SW480 (cell line): Measurements from ENCODE around the gene RIPPLY1.
A peak's percentile ranks its signal among the peaks of the same experiment; 100 is the strongest.

ENCODE experiments used
- DNase-seq: peaks from one replicate; pipeline ENCODE4 v3.0.0-alpha.2; 2016; ENCODE audit warnings: low spot score

Gene RIPPLY1, protein sequence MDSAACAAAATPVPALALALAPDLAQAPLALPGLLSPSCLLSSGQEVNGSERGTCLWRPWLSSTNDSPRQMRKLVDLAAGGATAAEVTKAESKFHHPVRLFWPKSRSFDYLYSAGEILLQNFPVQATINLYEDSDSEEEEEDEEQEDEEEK

DNA sequence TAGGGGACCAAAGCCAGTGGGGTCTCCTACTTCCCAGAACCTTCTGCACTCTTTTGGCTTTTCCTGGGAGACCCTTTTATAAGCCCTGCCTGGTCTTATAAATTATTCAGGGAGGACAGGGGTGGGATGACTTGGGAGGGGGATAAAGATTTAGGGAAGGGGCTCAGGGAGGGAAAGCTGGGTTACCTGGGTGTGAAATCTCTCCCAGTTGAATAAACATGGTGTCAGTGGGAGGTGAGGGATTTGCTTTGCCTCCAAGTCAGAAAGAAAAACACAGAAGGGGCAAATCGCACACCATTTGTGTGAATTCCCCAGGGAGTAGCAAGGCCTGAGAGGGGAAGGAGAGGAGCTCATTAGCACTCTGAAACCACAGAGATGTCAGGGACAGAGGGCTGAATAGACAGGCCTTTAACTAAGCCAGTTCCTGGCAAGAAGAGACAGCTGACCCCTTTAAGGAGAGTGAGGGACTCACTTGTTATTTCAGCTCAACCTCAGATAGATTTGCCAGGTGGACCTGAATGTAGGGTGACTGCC is at the start of gene RIPPLY1:
TSS of gene RIPPLY1 (minus strand) at position 51 of the 534 bp plus-strand sequence. CDS start 54 bp downstream, outside the sequence.
- DNase-seq = no peak

DNA sequence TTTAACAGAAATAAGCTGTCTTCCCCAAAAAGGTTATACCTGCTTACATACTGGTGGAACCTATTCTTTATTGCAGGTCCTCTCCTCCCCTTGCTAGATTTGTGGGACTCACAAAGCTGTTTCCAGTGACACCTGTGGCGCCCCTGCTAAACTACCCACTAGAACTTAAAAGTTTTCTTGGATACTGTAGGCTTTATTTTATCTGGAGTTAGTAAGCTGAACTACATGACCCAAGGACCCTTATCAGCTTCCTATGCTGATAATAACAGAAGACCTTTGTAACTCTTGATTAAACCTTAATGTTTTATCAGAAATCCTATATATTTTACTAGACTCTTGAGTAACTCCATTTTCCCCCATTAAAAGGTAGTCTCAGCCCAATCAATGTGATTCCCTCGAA is 49.4 kb upstream of the RIPPLY1 start:
- no peak for DNase-seq

DNA sequence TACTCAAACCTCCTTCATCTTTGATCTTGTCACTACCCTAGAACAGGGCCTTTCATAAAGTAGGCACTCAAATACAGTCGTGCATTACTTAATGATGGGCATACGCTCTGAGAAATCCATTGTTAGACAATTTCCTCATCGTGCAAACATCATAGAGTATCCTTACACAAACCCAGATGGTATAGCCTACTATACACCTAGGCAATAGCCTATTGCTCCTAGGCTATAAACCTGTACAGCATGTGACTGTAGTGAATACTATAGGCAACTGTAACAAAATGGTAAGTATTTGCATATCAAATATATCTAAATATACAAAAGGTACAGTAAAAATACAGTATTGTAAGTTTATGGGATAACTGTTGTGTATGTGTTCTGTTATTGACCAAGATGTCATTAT is 48.9 kb upstream of the RIPPLY1 start:
- DNase-seq = no peak

DNA sequence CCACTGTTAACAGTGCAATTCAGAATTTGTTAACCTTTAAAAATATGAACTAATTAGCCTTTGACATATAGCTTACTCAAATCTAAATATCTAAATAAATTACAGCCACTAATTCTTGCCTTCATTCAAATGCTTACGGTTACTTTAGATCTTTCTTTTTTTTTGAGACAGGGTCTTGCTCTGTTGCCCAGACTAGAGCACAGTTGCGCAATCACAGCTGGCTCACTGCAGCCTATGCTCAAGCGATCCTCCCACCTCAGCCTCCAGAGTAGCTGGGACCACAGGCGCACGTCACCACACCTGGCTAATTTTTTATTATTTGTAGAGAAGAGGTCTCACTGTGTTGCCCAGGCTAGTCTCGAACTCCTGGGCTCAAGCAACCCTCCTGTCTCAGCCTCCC is 48.1 kb upstream of the RIPPLY1 start:
- DNase-seq = no peak

DNA sequence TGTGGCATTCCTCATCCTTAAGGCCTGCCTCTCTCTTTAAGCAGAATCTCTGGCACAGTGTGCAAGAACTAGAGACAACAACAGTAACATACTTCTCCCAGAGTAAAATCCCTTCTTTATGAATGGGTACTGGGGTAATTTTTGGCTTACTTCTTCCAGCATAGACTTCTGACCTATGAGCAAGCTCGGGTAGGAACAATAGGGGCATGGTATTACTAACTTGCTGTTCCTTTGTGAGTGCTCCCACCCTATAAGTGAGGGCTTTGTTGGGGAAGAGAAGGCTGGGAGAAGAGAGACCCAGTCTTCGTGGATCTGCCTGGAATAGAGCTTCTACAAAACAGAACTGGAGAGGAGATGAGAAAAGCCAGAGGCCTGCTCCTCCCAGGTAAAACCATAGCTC is 47.2 kb upstream of the RIPPLY1 start:
- no peak for DNase-seq

DNA sequence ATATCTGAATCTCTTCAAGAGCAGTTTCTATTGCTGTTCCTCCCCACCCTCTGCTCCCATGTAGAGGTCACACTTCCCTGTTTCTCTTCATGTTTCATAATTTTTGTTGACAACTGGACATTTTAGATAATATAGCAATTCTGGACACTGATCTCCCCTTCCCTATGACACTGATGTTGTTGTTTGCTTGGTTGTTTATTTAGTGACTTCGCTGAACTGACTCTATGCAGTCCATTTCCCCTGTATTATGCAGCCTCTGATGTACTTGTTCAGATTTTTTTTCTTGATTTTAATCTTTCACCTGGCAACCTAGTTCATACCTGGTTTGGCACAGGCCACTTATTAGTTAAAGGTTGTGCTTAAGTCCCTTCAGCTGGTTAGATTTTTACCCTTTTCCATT is 46.2 kb upstream of the RIPPLY1 start:
- DNase-seq = no peak

DNA sequence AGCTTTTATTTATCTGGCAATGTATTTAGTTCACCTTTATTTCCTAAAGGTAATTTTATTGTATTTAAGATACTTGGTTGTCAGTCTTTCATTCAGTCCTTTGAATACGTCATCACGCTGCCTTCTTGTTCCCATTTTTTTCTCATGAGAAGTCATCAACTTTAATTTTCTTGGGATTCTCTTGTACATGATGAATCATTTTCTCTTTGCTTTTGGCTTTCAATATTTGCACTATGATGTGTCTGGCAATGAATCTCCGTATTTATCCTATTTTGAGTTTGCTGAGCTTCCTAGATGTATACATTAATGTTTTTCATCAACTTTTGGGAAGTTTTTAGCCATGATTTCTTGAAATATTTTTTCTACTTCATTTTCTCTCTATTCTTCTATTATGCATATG is 45.5 kb upstream of the RIPPLY1 start:
- DNase-seq = no peak

DNA sequence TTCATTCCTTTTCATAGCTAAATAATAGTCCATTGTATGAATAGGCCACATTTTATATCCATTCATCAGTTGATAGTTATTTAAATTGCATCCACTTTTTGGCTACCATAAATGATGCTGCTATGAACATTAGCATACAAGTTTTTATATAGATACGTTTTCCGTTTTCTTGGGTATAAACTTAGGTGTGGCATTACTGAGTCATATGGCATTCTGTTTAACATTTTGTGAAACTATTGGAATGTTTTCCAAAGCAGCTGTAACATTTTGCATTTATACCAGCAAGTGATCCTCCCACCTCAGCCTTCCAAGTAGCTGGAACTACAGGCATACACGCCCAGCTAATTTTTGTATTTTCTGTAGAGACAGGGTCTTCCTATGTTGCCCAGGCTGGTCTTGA is 43.3 kb upstream of the RIPPLY1 start:
- no peak for DNase-seq

DNA sequence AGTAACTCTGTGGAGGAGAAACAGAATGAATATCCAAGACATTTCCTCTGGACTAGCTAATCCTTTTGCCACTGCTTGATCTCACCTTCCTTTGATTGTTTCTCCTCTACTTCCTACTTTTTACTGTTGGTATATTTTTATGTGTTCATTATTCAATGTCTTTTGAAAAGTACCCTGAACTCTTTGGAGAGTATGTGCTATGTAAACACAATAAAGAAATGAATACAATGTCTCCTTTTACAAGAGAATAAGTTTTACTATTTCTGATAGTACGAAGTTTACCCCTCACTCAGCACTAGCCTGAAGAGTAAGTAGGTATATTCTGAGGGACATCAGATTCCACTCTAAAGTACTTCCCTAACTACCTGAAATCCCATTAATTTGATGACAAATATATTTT is 36.9 kb upstream of the RIPPLY1 start:
- no peak for DNase-seq

DNA sequence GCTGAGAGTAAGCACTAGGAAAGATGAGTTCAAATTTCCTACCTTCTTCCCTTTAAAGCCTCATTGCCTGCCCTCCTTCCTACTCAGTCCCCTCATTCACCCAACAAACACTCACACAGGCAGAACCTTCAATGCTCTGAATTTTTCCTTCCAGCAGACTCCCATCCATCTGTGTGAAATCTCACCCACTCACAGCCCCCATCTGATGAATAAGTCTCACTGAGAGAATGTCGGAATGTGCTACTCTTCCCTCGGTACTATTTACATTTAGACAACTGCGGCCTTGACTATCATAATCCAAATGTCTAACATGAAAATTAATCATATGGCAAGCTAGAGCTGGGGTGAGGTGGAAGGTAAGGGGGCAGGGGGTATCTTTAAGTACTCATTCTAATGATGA is 36.4 kb upstream of the RIPPLY1 start:
- DNase-seq = no peak

DNA sequence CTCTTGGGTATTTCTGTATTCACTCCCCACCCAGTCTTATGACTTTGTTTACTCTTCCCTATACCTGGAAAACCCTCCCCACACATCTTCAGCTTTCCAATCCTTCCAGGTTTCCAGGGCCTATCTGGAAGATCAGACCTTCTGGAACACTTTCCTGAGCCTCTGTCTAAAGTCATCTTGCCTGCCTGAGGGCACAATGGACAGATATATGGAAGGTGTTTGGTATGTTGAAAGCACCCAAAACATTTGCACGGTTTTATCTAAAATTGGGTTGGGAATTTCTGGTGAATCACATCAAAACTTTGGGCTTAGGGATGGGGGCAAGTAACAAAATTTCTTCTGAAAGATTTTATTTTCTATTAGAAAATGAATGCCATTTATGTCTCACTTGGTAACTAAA is 33.1 kb upstream of the RIPPLY1 start:
- no peak for DNase-seq

DNA sequence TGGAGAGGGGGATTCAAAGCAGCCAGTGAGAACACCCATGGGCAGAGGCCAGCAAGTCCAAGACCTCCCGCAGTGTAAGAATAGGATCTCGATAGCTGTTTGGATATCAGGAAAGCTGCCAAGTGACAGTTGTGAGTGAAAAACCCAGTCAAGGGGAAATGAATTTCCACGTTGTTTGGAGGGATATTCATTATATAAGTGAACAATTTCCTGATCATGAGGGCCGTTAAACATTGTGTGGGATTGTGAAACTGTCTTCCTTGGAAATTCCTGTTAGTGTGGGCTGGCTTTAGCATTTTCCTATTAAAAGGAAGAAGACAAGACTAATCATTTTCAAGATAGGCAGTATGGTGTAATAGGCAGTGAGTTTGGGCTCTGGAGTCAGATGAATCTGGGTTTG is 32.0 kb upstream of the RIPPLY1 start:
- DNase-seq = no peak

DNA sequence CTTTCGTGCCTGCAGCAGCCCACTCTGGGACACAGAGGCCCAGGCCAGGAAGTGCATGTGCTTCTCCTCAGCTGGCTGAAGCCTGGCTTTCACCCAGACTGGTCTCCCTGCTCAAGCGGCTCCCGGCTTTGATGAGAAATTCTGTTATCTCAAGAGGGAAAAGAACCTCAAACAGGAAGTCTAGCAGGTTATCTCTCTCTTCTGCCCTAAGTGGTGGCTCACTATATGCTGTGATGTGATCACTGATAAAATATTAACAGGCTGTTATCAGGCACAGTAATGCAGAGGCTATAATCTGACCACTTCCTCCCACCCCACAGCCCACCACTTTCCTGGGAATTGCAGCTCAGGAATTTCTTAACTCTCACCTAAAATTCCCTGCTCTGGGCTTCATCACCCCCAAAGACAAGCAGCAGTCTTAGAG is 30.4 kb upstream of the RIPPLY1 start:
- DNase-seq = peak; percentile 9

DNA sequence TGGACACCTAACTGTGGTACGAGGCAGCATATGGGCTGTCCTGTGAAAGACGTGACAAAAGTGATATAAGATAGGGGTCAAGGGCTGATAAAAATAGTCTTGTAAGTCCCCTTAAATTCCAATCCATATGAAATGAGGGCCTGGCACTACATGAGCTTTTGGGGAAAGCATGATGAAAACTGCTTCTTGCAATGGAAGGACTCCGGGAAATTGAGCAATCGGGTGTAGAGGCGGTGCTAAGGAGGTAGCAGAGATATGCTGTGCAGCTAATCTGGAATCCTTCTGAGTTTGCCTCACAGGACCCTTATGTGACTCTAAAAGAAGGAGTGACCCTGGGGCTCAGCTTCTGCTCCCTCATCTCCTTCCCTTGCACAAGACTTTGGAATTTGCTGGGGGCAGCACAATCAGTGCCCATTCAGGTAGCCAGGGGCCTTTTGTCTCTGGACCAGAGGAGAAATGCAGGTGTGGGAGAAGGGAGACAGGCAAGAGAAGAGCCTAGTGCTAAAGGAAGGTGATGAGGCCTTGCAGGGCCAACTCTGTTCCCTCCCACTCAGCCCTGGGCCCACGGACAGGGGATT is 29.9 kb upstream of the RIPPLY1 start:
- no peak for DNase-seq

DNA sequence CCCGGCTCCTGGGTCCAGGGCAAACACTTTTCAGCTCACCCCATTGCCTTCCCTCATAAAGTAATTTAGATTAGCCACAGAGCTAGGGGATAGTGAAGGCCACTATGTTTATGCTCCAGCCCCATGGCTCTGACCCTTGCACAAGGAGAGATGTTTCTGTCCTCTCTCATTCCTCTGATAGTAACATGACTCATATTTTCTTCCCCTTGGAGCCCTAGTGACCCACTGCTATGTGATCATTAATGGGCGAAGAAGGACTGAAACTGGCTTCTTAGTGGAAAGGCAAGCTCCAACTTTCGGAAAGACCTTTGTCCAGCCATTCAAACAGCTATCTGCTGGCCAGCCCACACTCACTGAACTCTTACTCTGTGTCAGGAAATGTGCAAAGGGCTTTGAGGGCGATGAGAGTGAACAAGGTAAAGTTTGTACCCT is 29.4 kb upstream of the RIPPLY1 start:
- DNase-seq = no peak

DNA sequence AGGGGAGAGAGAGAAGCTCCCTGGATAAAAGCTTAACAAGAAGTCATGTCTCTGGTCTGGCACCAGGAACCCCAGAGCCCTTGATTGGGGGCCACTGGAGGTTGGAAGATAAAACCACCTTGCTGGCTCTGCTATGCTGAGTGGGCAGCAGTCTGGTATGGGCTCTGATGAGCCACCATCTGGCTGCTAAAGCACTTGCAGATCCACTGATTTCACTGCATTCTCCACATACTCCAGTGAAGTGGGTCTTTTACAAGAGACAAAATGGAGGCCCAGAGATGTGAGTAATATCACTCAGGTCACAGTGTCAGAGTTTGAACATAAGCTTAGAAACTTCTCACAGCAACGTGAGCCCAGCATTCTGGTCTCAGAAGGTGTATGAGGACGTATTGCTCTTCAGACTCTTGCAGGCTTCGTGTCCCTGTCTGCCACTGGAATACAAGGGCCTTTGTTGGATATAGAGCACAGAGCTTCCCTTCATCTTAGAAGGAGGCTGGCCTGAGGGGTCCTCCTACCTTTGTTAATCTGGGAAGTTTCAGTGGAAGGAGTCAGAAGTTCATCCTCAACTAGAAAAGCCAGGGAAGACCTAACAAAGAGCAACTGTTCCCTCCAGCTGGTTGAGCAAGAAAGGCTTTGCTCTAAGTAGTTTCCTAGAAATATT is 28.8 kb upstream of the RIPPLY1 start:
- DNase-seq = no peak

DNA sequence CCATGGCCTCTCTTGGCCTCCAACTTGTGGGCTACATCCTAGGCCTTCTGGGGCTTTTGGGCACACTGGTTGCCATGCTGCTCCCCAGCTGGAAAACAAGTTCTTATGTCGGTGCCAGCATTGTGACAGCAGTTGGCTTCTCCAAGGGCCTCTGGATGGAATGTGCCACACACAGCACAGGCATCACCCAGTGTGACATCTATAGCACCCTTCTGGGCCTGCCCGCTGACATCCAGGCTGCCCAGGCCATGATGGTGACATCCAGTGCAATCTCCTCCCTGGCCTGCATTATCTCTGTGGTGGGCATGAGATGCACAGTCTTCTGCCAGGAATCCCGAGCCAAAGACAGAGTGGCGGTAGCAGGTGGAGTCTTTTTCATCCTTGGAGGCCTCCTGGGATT is 25.1 kb upstream of the RIPPLY1 start:
- DNase-seq = no peak

DNA sequence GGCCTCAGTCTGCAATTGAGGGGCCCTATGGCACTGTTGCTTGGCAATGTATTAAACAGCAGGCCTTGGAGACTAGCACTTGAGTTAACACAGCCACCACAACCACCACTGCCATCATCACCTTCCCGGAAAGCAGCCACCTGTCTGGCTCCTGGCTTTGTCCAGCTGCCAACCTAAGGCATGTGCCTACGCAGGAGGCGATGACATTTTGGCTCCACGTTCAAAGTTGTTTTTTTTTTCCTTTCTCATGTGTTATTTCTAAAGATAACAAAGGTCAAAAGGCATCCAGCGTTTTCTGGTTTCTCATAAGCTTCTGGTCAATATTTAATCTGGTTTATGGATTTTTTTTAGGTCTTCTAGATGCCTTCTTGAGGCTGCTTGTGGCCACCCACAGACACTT is 24.6 kb upstream of the RIPPLY1 start:
- no peak for DNase-seq

DNA sequence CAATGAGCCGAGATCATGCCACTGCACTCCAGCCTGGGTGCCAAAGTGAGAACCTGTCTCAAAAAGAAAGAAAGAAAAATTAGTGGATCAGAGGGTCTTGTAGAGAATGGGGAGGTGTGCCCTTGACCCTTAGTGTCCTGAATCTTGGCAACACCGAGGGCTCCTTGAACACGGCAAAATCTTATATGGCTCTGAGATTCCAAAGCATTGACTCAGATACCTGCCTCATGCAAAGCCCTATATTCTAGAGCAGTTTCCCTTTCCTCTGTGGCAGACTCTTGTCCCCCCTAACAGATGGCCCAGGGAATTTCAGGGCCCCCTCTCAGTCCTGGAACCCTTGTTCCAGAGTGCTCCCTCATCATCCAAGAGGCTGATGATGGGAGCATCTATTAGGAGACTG is 23.9 kb upstream of the RIPPLY1 start:
- DNase-seq = no peak

DNA sequence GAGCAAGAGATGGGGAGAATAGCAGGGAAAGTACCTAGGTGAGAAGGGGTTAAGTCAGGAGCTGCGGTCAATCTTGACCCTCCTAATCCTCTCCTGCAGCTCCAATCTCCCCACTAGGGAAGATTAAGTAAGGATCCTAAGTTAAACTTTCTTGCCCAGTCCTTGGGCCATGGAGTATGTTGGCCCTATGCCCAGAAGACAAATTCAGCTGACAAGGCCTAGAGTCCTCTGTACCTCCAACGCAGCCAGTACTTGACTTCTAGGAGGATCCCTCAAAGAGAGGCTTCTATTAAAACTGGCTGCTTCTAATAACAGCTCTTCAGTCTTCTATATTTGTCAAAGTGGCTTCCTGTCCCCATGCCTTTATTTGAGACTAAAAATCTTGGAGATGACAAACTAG is 18.5 kb upstream of the RIPPLY1 start:
- no peak for DNase-seq

DNA sequence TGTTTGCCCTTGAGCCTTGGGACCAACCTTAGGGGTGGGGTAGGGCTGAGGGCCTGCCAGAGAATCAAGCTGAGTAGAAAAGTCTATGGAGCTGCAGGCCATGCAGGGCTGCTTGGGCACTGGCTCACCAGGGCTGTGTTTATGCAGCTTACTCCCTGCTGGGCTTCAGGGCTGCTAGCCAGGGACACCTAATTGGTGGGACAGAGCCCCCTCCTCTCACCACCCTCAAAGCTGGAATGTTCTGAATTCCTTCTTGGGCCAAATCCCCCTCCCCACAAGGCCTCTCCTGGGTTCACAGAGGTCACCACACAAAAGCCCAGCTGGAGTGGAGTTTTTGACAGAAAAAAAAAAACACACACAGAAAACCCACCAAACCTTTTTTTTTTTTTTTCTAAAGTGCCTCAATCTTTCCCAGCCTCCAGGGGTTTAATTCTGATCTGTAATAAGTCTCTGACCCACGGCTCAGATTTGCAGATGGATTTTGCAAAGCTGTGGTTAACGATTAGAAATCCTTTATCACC is 16.9 kb upstream of the RIPPLY1 start, which contains the start of gene CLDN2:
TSS of gene CLDN2 (plus strand) at position 471 of the 521 bp plus-strand sequence. CDS start 7,827 bp downstream, outside the sequence.
- DNase-seq = no peak

DNA sequence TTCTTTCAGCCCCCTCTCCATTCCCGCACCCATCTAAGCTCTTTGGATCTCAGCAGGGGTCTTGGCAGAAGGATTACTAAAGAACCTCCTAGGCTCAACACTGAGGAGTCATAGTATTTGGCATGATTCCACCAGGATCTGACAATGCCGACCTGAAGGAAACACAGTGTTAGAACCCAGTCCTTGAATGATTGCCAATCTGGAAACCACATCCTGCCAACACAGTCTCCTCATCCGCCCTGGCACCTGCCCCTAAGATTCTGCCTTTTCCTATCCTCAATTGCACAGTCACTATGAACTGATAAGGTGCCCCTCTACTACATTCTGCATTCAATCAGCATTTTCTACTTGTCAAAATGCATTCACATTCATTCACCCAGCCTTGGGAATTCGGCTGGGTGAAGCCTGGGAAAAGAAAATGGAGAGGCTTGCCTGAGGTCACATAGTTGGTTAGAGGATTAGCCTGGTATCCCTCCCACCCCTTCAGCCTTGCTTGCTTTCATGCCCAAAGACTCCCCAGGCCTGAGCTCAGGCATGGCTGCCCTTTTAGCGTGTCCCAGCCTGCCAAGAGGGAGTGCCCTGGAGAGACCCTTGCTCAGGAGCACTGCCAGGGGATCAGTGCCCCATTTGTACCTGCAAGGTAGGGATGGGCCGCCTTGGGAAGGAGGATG is 14.8 kb upstream of the RIPPLY1 start:
- DNase-seq = peak; percentile 48

DNA sequence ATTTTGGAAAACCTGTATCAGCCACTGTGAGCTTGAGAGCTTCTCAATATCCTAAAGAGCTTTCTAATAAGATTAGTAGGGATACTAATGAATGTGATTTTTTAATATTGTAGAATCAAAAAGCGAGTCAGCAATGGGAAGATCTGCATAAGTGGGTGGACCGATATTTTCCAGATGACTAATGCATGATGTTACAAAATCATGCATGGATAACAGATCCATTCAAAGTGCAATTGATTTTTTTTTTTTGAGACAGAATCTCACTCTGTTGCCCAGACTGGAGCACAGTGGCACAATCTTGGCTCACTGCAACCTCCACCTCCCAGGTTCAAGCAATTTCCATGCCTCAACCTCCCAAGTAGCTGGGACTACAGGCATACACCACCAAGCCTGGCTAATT is 9.7 kb upstream of the RIPPLY1 start:
- DNase-seq = no peak
